Kidney glomerular epithelial cell (primary cell): Measurements from ENCODE around the gene CCT8L2.
"Not testable (repeated sequence)": the region's sequence is repeated elsewhere in the genome, so short reads cannot be mapped to it uniquely, and the experiment has no call there.

Experiments used
- DNase-seq: peaks from one replicate; lab custom pipeline; 2025; lab: John Stamatoyannopoulos, UW

CCT8L2 gene

DNA sequence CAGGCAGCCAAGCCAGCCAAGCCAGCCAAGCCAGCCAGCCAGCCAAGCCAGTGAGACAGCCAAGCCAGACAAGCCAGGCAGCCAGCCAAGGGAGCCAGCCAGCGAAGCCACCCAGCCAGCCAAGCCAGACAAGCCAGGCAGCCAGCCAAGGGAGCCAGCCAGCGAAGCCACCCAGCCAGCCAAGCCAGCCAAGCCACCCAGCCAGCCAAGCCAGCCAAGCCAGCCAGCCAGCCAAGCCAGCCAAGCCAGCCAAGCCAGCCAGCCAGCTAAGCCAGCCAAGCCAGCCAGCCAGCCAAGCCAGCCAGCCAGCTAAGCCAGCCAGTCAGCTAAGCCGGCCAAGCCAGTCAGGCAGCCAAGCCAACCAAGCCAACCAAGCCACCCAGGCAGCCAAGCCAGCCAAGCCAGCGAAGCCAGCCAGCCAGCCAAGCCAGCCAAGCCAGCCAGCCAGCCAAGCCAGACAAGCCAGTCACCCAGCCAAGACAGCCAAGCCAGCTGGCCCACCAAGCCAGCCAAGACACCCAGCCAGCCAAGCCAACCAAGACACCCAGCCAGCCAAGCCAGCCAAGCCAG lies 34.1 kb downstream of the CCT8L2 start:
- not testable (repeated sequence) for DNase-seq

- not testable (repeated sequence) for DNase-seq
Measured at GRCh38 chr22:16557511-16557910, 35.1 kb downstream of the CCT8L2 start.

- DNase-seq = not testable (repeated sequence)
Measured at GRCh38 chr22:16555077-16555994, 37.3 kb downstream of the CCT8L2 start.

GRCh38 chr22:16543310-16543709 lies 49.3 kb downstream of the CCT8L2 start:
- not testable (repeated sequence) for DNase-seq
